Adrenal gland (tissue), 19 donors: ENCODE data around the gene GIGYF1. TPM values are rescaled to one million over a fixed set of nuclear protein-coding genes. Genes with fewer than 3 reads are reported as not detected.

Experiments
- DNase-seq, 7 donors: peaks; one replicate each; pipeline ENCODE4 v3.0.0-alpha.2; 2019 to 2020
- H3K27ac ChIP-seq, 5 donors: fragments of 200-600 bp; sonication (generic) in 4 of 5; 1 replicate in 3 of 5; 2 replicates in 2 of 5; pipeline versions ENCODE4 v1.5.1 to v1.8.0; 2016 to 2020; ENCODE audit warnings: mild to moderate bottlenecking in 1 of 5
- H3K27me3 ChIP-seq: fragments of 200-600 bp; 2 replicates; pipeline ENCODE4 v1.8.0; 2021
- H3K36me3 ChIP-seq, 2 donors: fragments of 200-600 bp; replicated peaks in 1 of 2; 1 replicate in 1 of 2; 2 replicates in 1 of 2; pipeline versions ENCODE4 v1.5.1 to v1.8.0; 2018 to 2022
- H3K4me1 ChIP-seq, 2 donors: fragments of 200-600 bp; replicated peaks in 1 of 2; 1 replicate in 1 of 2; 2 replicates in 1 of 2; pipeline versions ENCODE4 v1.5.1 to v1.8.0; 2018 to 2021
- H3K4me3 ChIP-seq, 4 donors: fragments of 200-600 bp; sonication (generic) in 3 of 4; one replicate each; pipeline ENCODE4 v1.5.1; 2016 to 2018
- H3K9me3 ChIP-seq, 3 donors: fragments of 200-600 bp; sonication (generic) in 1 of 3; replicated peaks in 1 of 3; 1 replicate in 2 of 3; 2 replicates in 1 of 3; pipeline versions ENCODE4 v1.5.1 to v1.8.0; 2016 to 2021
- CTCF ChIP-seq, 6 experiments: fragments of 450-650 bp in 4 of 6; fragments of 200-600 bp in 2 of 6; sonication (generic) in 1 of 6; IDR thresholded peaks; 1 replicate in 5 of 6; 2 replicates in 1 of 6; pipeline versions ENCODE4 v1.5.1 to v1.8.0; 2016 to 2021; ENCODE audit warnings: antibody characterized with exemption in 6 of 6, mild to moderate bottlenecking in 2 of 6, moderate library complexity in 1 of 6
- POLR2A ChIP-seq, 2 donors: fragments of 450-650 bp; IDR thresholded peaks; one replicate each; pipeline ENCODE4 v1.6.1; 2017; ENCODE audit warnings: antibody characterized with exemption in 2 of 2, mild to moderate bottlenecking in 2 of 2, moderate library complexity in 1 of 2
- WGBS, 4 donors: extraction: QIAGEN DNeasy Blood & Tissue Kit in 2 of 4; methylation state at CpG; one replicate each; pipeline versions ENCODE4 v1.1.5 to v1.1.7; 2013 to 2017; 5-methylcytosine and 5-hydroxymethylcytosine counted together
- intact Hi-C, 2 donors: fragments of 100-400 bp; cut with DNase I; formaldehyde crosslinking; loops; one replicate each; pipeline versions ENCODE4 v1.14.1 to v1.15.0; 2022 to 2023
- long read RNA-seq, 10 donors: library from polyadenylated mRNA in 3 of 10; unstranded in 2 of 10; stranded (forward) in 1 of 10; transcript quantifications; one replicate each; pipeline ENCODE4 v2.0.0 and lab custom pipeline, GENCODE V29; 2021 to 2026
- polyA plus RNA-seq, 3 donors: library from polyadenylated mRNA; stranded (reverse); fragments of 200-250 nt in 2 of 3; fragments of 350-450 nt in 1 of 3; fragmentation: Illumina TruSeq in 1 of 3; extraction: RNeasy Lipid Tissue Mini Kit (QIAGEN cat#74804) in 1 of 3; gene quantifications; one replicate each; pipeline ENCODE4 v1.2.3, GENCODE V29; 2013 to 2014
- total RNA-seq, 9 donors: library from RNA; depleted of rRNA in 4 of 9; stranded (reverse); fragments of >200 nt in 4 of 9; fragments of 120-200 nt in 1 of 9; fragmentation: NEBNext Ultra II Directional in 1 of 9; extraction: Animal tissue kit (Norgen Biotek cat#: 25700) in 1 of 9; gene quantifications; one replicate each; pipeline versions ENCODE4 v1.1.0 to v1.2.4, GENCODE V29; 2013 to 2023
- donor health status: healthy with polysubstance abuse.
- donor health status: Bipolar disorder and iron deficiency.
- donor health status: DM: yes; HTN: yes; CAD: no.
- donor health status: DM: no; HTN: no; CAD: no.
- donor health status: DM: no; HTN: no; CAD: no.
- donor health status: DM: yes; HTN: yes; CAD: no.

GIGYF1 gene
- 10 to 100 TPM; 15.9 to 62.2 (median 23.9) TPM for total RNA-seq
- 100 to 1,000 TPM in 1 of 3 donors, 10 to 100 TPM in 1, 1 to 10 TPM in 1; 5.4 to 167 (median 49.8) TPM for polyA plus RNA-seq
- long read RNA-seq, donor 1, result 0 reads
- long read RNA-seq, donor 2, partial matches to known transcripts, result 33 of 33 reads
- long read RNA-seq, donor 2, other reads (novel, unspliced or antisense), result 0 of 33 reads
- long read RNA-seq, donor 3, result 0 reads
- long read RNA-seq, donor 4, partial matches to known transcripts, result 0 of 24 reads
- long read RNA-seq, donor 4, other reads (novel, unspliced or antisense), result 24 of 24 reads
- long read RNA-seq, donor 5, partial matches to known transcripts, result 3 of 9 reads
- long read RNA-seq, donor 5, other reads (novel, unspliced or antisense), result 6 of 9 reads
- long read RNA-seq, donor 6, partial matches to known transcripts, result 0 of 17 reads
- long read RNA-seq, donor 6, other reads (novel, unspliced or antisense), result 17 of 17 reads
- long read RNA-seq, donor 7, partial matches to known transcripts, result 0 of 1 reads
- long read RNA-seq, donor 7, other reads (novel, unspliced or antisense), result 0 of 1 reads
- long read RNA-seq, donor 8, partial matches to known transcripts, result 11 of 11 reads
- long read RNA-seq, donor 8, other reads (novel, unspliced or antisense), result 0 of 11 reads
- long read RNA-seq, donor 9, result 0 reads
- long read RNA-seq, donor 10, result 0 reads

- Histone ChIP-seq H3K9me3 (no peaks in the 10 kb centered on the region), H3K27me3 (no peaks in the 10 kb centered on the region), H3K27ac (peak within 1 kb of the TSS in 4 of 5 donors; percentile 29 to 92 (median 84)), H3K4me3 (peak within 1 kb of the TSS in 3 of 4 donors; percentile 56 to 94 (median 72)), H3K36me3 (no peaks in the 10 kb centered on the region), H3K4me1 (peaks cover 10 to 44% of the 10 kb centered on the region in 2 donors)
- peak; percentile 70 to 81 (median 78) for DNase-seq
- intact Hi-C loops, result no loop called here
- TF ChIP-seq POLR2A (IDR thresholded peaks at IDR 0.05) (no peak), CTCF (IDR thresholded peaks at IDR 0.05) (no peak)
- 0 to 1% (median 0%) methylated on average over 5 to 82 of the region's 102 CpGs for WGBS, 4 donors
Observed at GRCh38 chr7:100694098-100694745, at the start of gene GIGYF1. Gene GIGYF1, minus strand, starts transcription at chr7:100694250. Its CDS starts 6,012 bp downstream, at chr7:100688238.

GRCh38 chr7:100739934-100740333 lies 45.9 kb upstream of the GIGYF1 start:
- TF ChIP-seq POLR2A (IDR thresholded peaks at IDR 0.05), result no peak
- no peak for TF ChIP-seq CTCF (IDR thresholded peaks at IDR 0.05)
- 88 to 91% methylated on average over 3 to 6 of the region's 6 CpGs; no CpG with 5 or more reads in 2 of the 4 donors for WGBS, 4 donors
- intact Hi-C loops, result no loop called here

GRCh38 chr7:100736671-100737070 lies 42.6 kb upstream of the GIGYF1 start:
- WGBS, 4 donors, result 90 to 100% methylated on average over 2 to 3 of the region's 13 CpGs; no CpG with 5 or more reads in 2 of the 4 donors
- no peak overlapping the region for H3K27ac ChIP-seq
- intact Hi-C loops, result no loop called here
- H3K36me3 ChIP-seq, result no peaks in the 10 kb centered on the region
- no peaks in the 10 kb centered on the region for H3K4me1 ChIP-seq
- H3K4me3 ChIP-seq, result no peak overlapping the region
- H3K9me3 ChIP-seq, result no peaks in the 10 kb centered on the region
- TF ChIP-seq POLR2A (IDR thresholded peaks at IDR 0.05) (no peak), CTCF (IDR thresholded peaks at IDR 0.05) (no peak)
- no peaks in the 10 kb centered on the region for H3K27me3 ChIP-seq
- no peak for DNase-seq

More at GRCh38 chr7:100739934-100740333, 45.9 kb upstream of the GIGYF1 start:
- no peaks in the 10 kb centered on the region for H3K9me3 ChIP-seq
- DNase-seq, result no peak
- no peaks in the 10 kb centered on the region for H3K27me3 ChIP-seq
- no peak overlapping the region for H3K4me3 ChIP-seq
- no peaks in the 10 kb centered on the region for H3K4me1 ChIP-seq
- H3K27ac ChIP-seq, result no peak overlapping the region
- no peaks in the 10 kb centered on the region for H3K36me3 ChIP-seq

- TF ChIP-seq CTCF (IDR thresholded peaks at IDR 0.05) (no peak), POLR2A (IDR thresholded peaks at IDR 0.05) (no peak)
- Histone ChIP-seq H3K4me3 (no peak overlapping the region), H3K36me3 (no peaks in the 10 kb centered on the region), H3K27me3 (no peaks in the 10 kb centered on the region), H3K4me1 (no peaks in the 10 kb centered on the region), H3K27ac (no peak overlapping the region), H3K9me3 (no peaks in the 10 kb centered on the region)
- no peak for DNase-seq
- intact Hi-C loops, result no loop called here
- 85 to 88% methylated on average over 3 to 7 of the region's 7 CpGs; no CpG with 5 or more reads in 2 of the 4 donors for WGBS, 4 donors
Observed at GRCh38 chr7:100735730-100736129, 41.7 kb upstream of the GIGYF1 start.
